SK-N-SH treated with all-trans-retinoic acid at 6 μM for 48 hours (cell line): ENCODE data around the gene GUK1.

Source experiments
- ATAC-seq: fragments of 200-7000 bp; cut with Tn5 transposase; 3 replicates; pipeline ENCODE4 v1.9.1; 2020; ENCODE audit warnings: mild to moderate bottlenecking, moderate library complexity
- ARNTL ChIP-seq: fragments of 450-650 bp; formaldehyde crosslinking; IDR thresholded peaks from 2 replicates; pipeline ENCODE4 v1.5.0; 2020; ENCODE audit warnings: low read depth, mild to moderate bottlenecking, moderate library complexity, borderline replicate concordance
- BACH2 ChIP-seq: fragments of 250-450 bp; sonication (Bioruptor Pico); IDR thresholded peaks from 2 replicates; pipeline ENCODE4 v1.9.0; 2021; ENCODE audit warnings: mild to moderate bottlenecking, borderline replicate concordance
- CSDC2 ChIP-seq: fragments of 250-450 bp; sonication (Bioruptor Pico); IDR thresholded peaks from 2 replicates; pipeline ENCODE4 v1.5.0; 2020; ENCODE audit warnings: mild to moderate bottlenecking, moderate library complexity
- ESRRG ChIP-seq: fragments of 250-450 bp; sonication (Bioruptor Pico); IDR thresholded peaks from 2 replicates; pipeline ENCODE4 v1.6.1; 2021; ENCODE audit warnings: mild to moderate bottlenecking
- GLIS3 ChIP-seq: fragments of 250-450 bp; sonication (Bioruptor Pico); IDR thresholded peaks from 2 replicates; pipeline ENCODE4 v1.5.0; 2020; ENCODE audit warnings: mild to moderate bottlenecking, moderate library complexity
- ISL1 ChIP-seq: fragments of 250-450 bp; sonication (Bioruptor Pico); IDR thresholded peaks from 2 replicates; pipeline ENCODE4 v2.1.2; 2022; ENCODE audit warnings: mild to moderate bottlenecking, moderate library complexity
- PPARA ChIP-seq: fragments of 250-450 bp; sonication (Bioruptor Pico); IDR thresholded peaks from 2 replicates; pipeline ENCODE4 v1.5.0; 2020; ENCODE audit warnings: mild to moderate bottlenecking, borderline replicate concordance
- RARB ChIP-seq: fragments of 250-450 bp; sonication (Bioruptor Pico); IDR thresholded peaks from 2 replicates; pipeline ENCODE4 v1.8.0; 2021; ENCODE audit warnings: mild to moderate bottlenecking, moderate library complexity
- SNAI2 ChIP-seq: fragments of 250-450 bp; sonication (Bioruptor Pico); IDR thresholded peaks from 2 replicates; pipeline ENCODE4 v1.5.0; 2020; ENCODE audit warnings: mild to moderate bottlenecking, moderate library complexity
- TCF4 ChIP-seq: fragments of 250-450 bp; sonication (Bioruptor Pico); IDR thresholded peaks from 2 replicates; pipeline ENCODE4 v1.8.0; 2021; ENCODE audit warnings: mild to moderate bottlenecking, moderate library complexity, borderline replicate concordance
- TOX ChIP-seq: fragments of 250-450 bp; sonication (Bioruptor Pico); IDR thresholded peaks from 2 replicates; pipeline ENCODE4 v1.8.0; 2021; ENCODE audit warnings: mild to moderate bottlenecking, moderate library complexity, borderline replicate concordance
- ZC3H10 ChIP-seq: fragments of 250-450 bp; sonication (Bioruptor Pico); IDR thresholded peaks from 2 replicates; pipeline ENCODE4 v1.5.1; 2021; ENCODE audit warnings: mild to moderate bottlenecking, moderate library complexity
- ZFP3 ChIP-seq: fragments of 250-450 bp; sonication (Bioruptor Pico); IDR thresholded peaks from 2 replicates; pipeline ENCODE4 v1.5.0; 2020; ENCODE audit warnings: mild to moderate bottlenecking, moderate library complexity
- ZNF565 ChIP-seq: fragments of 450-650 bp; formaldehyde crosslinking; conservative IDR thresholded peaks from 2 replicates; pipeline ENCODE4 v1.5.0; 2020; ENCODE audit warnings: low read depth, mild to moderate bottlenecking, moderate library complexity
- ZNF70 ChIP-seq: fragments of 450-650 bp; formaldehyde crosslinking; IDR thresholded peaks from 2 replicates; pipeline ENCODE4 v1.5.0; 2020; ENCODE audit warnings: mild to moderate bottlenecking, moderate library complexity
- ZNF8 ChIP-seq: fragments of 450-650 bp; formaldehyde crosslinking; IDR thresholded peaks from 2 replicates; pipeline ENCODE4 v1.5.0; 2020; ENCODE audit warnings: mild to moderate bottlenecking, moderate library complexity
- TF ChIP-seq, protein P1 (sequence below): fragments of 250-450 bp; sonication (Bioruptor Pico); IDR thresholded peaks from 2 replicates; pipeline ENCODE4 v1.5.0; 2020; ENCODE audit warnings: mild to moderate bottlenecking, moderate library complexity
- TF ChIP-seq, protein P2 (sequence below): fragments of 250-450 bp; sonication (Bioruptor Pico); IDR thresholded peaks from 2 replicates; pipeline ENCODE4 v1.8.0; 2020; ENCODE audit warnings: mild to moderate bottlenecking, moderate library complexity, borderline replicate concordance
- TF ChIP-seq, protein P3 (sequence below): fragments of 250-450 bp; sonication (Bioruptor Pico); IDR thresholded peaks from 2 replicates; pipeline ENCODE4 v1.8.0; 2021; ENCODE audit warnings: low read depth, mild to moderate bottlenecking, moderate library complexity, borderline replicate concordance

Gene GUK1

DNA sequence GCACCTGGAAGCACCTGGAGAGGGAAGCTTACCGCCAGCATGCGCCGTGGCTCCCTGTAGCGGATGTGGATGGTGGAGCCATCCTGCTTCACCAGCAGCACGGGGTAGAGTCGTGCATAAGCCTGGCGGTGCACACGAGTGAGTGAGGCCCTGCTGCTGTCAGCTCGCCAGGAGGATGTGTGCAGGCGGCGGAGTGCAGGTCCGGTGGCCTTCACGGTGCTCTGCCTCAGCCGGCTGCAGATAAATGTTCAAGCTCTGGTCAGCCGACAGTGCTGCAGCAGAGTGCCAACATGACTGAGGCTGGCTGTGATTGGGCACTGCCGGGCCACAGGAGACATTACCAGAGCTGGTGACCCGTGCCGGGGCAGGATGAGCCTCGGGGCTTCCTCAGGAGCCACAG lies 32.4 kb upstream of the GUK1 start:
- no peak for ATAC-seq

DNA sequence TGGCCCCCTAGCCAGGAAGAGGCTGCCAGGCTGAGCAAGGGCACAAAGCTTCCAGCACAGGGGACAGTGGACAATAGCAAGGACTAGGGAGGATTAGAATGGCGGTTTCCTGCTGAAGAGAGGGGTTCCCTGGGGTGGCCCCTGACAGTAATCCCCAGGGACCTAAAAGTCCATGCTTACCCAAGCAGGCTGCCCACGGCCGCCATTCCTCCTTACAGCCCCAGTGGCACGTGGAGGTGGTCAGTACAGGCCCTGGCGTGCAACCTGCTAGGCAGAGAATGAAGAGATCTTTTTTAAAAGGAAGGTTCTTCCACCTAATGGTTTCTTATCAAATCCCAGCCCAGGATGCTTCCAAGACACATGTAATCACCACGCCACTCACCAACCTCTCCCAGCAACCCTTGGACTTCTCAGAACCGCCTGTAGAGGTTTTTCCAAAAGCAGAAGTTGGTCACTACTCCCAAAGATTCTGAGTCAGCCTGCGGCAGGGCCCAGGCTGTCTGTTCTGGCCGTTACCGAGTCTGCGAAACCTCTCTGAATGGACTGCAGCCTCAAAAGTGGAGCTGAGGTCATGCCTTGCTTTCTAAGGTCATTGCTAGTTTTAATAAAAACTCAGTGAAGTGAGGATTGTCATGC lies 31.9 kb upstream of the GUK1 start:
- no peak for TF ChIP-seq ZNF8
- TF ChIP-seq, all 23 proteins: peak for 0
- no peak for ATAC-seq

More for the DNA sequence above, 32.4 kb upstream of the GUK1 start:
- TF ChIP-seq ISL1 (CRISPR knock-in tag) (no peak), TCF4 (CRISPR knock-in tag) (no peak), ZC3H10 (CRISPR knock-in tag) (no peak), CSDC2 (CRISPR knock-in tag) (no peak), RARB (CRISPR knock-in tag) (no peak), PPARA (CRISPR knock-in tag) (no peak), ZNF565 (CRISPR knock-in tag) (no peak), ARNTL (no peak)
- TF ChIP-seq, protein P1, sequence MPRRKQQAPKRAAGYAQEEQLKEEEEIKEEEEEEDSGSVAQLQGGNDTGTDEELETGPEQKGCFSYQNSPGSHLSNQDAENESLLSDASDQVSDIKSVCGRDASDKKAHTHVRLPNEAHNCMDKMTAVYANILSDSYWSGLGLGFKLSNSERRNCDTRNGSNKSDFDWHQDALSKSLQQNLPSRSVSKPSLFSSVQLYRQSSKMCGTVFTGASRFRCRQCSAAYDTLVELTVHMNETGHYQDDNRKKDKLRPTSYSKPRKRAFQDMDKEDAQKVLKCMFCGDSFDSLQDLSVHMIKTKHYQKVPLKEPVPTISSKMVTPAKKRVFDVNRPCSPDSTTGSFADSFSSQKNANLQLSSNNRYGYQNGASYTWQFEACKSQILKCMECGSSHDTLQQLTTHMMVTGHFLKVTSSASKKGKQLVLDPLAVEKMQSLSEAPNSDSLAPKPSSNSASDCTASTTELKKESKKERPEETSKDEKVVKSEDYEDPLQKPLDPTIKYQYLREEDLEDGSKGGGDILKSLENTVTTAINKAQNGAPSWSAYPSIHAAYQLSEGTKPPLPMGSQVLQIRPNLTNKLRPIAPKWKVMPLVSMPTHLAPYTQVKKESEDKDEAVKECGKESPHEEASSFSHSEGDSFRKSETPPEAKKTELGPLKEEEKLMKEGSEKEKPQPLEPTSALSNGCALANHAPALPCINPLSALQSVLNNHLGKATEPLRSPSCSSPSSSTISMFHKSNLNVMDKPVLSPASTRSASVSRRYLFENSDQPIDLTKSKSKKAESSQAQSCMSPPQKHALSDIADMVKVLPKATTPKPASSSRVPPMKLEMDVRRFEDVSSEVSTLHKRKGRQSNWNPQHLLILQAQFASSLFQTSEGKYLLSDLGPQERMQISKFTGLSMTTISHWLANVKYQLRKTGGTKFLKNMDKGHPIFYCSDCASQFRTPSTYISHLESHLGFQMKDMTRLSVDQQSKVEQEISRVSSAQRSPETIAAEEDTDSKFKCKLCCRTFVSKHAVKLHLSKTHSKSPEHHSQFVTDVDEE (CRISPR knock-in tag), result no peak
- TF ChIP-seq, all 23 proteins: peak for 0

DNA sequence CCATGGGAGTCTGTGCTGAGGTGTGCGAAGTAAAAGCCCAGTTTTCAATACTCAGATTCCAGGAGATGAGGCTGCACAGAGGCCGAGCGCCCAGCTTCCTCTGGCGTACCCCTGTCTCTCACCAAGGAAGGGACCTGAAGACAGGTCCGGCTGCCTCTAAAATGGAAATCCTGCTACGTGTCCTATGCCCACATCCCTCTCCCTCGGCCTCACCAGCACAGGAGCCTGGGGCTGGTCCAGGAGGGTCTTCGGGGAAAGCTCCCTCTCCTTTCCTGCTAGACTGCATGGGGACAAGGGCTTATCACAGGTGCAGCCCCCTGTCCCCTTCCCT lies 31.4 kb upstream of the GUK1 start:
- no peak; the same call in 1 of the 3 replicates for ATAC-seq
- TF ChIP-seq SNAI2 (CRISPR knock-in tag) (no peak), ZFP3 (CRISPR knock-in tag) (no peak), GLIS3 (CRISPR knock-in tag) (no peak), ARNTL (no peak), ESRRG (no peak), TCF4 (CRISPR knock-in tag) (no peak)

DNA sequence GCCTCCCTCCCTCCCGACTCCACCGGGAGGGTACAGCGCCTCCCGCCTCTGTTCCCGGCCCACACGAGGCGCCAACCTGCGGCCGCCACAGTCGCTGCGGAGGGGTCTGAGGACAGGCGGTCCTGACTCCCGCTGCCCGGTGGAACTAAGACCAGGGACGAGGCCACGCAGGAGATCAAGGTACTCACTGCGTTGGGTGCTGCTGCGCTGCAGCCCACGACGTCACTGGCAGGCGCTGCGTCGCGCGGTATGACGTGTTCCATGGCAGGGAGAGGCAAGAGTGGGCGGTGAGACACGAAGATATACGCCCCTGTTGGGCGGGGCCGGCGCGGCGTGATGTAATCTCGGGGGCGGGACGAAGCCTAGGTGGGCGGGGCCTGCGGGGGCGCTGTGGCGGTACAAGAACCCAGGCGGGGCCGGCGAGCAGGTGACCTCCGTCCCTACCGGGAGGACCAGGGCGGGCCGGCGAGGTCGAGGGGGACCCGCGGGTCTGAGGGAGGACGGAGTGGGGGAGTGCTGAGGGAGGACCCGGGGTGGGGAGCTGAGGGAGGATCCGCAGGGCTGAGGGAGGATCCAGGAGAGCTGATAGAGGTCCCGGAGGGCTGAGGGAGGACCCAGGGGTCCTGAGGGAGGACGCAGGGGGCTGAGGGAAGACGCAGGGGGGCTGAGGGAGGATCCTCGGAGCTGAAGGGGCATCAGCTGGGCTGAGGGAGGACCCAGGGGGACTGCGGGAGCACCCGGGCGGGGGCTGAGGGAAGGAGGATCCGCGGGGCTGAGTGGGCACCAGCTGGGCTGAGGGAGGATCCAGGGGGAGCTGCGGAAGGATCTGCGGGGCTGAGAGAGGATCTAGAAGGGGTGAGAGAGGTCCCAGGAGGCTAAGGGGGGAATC lies 30.8 kb upstream of the GUK1 start, which contains the start of gene MRPL55:
TSS of gene MRPL55 (minus strand) at position 227 of the 889 bp plus-strand sequence. CDS start 1,039 bp downstream, outside the sequence.
- peak; percentile 89 for ATAC-seq
- no peak for TF ChIP-seq RARB (CRISPR knock-in tag)
- no peak for TF ChIP-seq SNAI2 (CRISPR knock-in tag)
- TF ChIP-seq, protein P1 (CRISPR knock-in tag), result 0 out of 2 replicates have a peak, but pooled peaks have one; percentile 18
- TF ChIP-seq, protein P2, sequence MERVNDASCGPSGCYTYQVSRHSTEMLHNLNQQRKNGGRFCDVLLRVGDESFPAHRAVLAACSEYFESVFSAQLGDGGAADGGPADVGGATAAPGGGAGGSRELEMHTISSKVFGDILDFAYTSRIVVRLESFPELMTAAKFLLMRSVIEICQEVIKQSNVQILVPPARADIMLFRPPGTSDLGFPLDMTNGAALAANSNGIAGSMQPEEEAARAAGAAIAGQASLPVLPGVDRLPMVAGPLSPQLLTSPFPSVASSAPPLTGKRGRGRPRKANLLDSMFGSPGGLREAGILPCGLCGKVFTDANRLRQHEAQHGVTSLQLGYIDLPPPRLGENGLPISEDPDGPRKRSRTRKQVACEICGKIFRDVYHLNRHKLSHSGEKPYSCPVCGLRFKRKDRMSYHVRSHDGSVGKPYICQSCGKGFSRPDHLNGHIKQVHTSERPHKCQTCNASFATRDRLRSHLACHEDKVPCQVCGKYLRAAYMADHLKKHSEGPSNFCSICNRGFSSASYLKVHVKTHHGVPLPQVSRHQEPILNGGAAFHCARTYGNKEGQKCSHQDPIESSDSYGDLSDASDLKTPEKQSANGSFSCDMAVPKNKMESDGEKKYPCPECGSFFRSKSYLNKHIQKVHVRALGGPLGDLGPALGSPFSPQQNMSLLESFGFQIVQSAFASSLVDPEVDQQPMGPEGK, result no peak
- TF ChIP-seq ZFP3 (CRISPR knock-in tag), result no peak

DNA sequence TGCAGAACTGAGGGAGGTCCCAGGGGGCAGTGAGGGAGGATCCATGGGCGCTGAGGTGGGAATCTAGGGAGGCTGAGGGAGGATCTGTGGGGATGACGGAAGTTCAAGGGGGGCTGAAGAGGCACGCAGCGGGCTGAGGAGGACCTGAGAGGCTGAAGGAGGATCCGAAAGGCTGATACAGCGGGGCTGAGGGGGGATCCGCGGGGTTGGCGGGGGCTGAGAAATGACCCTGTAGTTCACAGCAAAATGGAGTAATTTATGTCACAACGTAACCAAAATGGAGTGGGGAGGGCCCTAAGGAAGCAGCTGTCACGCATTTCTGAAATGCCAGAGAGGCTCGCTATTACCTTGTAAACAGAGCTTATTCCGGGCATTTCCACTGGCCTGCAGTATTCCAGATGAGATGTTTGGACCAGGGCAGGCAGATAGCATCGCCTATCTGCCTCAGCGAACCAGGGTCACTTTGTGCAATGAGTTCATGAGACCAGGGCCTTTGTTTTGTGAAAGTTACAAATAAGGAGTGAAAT lies 30.1 kb upstream of the GUK1 start:
- ATAC-seq, result peak; percentile 60
- TF ChIP-seq GLIS3 (CRISPR knock-in tag) (no peak), ZFP3 (CRISPR knock-in tag) (no peak), TOX (no peak), BACH2 (no peak), ZNF565 (CRISPR knock-in tag) (no peak), ZNF70 (CRISPR knock-in tag) (no peak), ISL1 (CRISPR knock-in tag) (no peak), ZNF8 (no peak), ESRRG (no peak)
- TF ChIP-seq, protein P2, result no peak
- TF ChIP-seq, protein P3, sequence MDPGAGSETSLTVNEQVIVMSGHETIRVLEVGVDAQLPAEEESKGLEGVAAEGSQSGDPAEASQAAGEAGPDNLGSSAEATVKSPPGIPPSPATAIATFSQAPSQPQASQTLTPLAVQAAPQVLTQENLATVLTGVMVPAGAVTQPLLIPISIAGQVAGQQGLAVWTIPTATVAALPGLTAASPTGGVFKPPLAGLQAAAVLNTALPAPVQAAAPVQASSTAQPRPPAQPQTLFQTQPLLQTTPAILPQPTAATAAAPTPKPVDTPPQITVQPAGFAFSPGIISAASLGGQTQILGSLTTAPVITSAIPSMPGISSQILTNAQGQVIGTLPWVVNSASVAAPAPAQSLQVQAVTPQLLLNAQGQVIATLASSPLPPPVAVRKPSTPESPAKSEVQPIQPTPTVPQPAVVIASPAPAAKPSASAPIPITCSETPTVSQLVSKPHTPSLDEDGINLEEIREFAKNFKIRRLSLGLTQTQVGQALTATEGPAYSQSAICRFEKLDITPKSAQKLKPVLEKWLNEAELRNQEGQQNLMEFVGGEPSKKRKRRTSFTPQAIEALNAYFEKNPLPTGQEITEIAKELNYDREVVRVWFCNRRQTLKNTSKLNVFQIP (CRISPR knock-in tag), result no peak
